ENCODE results near the gene MANBA. TPM values are rescaled to one million over a fixed set of nuclear protein-coding genes. Genes with fewer than 3 reads are reported as not detected.

The MANBA gene
- total RNA-seq, 1 experiment from 2014 or later, result 21.4 TPM

GRCh38 chr4:102678107-102678506 is 82.7 kb downstream of the MANBA start:
- H2AK5ac ChIP-seq (ENCODE audit: insufficient read length, low read length), result no peak overlapping the region
- H3K27me3 ChIP-seq (ENCODE audit: insufficient read depth, low read length), result no peaks in the 10 kb centered on the region
- H4K5ac ChIP-seq (ENCODE audit: insufficient read length, low read depth, low read length), result no peak overlapping the region
- H3K14ac ChIP-seq (ENCODE audit: insufficient read depth, low read length), result no peak overlapping the region
- H3K4ac ChIP-seq (ENCODE audit: low read depth, low read length), result no peak overlapping the region
- H2BK20ac ChIP-seq (ENCODE audit: low read depth, low read length, poor library complexity, severe bottlenecking), result no peak overlapping the region
- H3K23me2 ChIP-seq (ENCODE audit: insufficient read length, low read depth, low read length, poor library complexity, severe bottlenecking), result no peaks in the 10 kb centered on the region
- no peak overlapping the region for H3K4me2 ChIP-seq (ENCODE audit: insufficient read depth, insufficient read length, low read length)
- H4K8ac ChIP-seq (replicated peaks; ENCODE audit: insufficient read length, low read depth, low read length), result no peak overlapping the region
- no peak overlapping the region for H3K27ac Mint-ChIP-seq
- no CpG with 5 or more reads among the region's 2 CpGs for WGBS (ENCODE audit: extremely low coverage, insufficient read length, low lambda C conversion rate)
- H2AFZ ChIP-seq (ENCODE audit: low read length), result no peak overlapping the region
- no peak overlapping the region for H2BK15ac ChIP-seq (ENCODE audit: low read depth, low read length)
- no peak for DNase-seq
- H3K79me1 ChIP-seq (ENCODE audit: insufficient read depth, low read depth, low read length, poor library complexity, severe bottlenecking), result no peaks in the 10 kb centered on the region
- H3K36me3 Mint-ChIP-seq (ENCODE audit: insufficient read depth in 1 of 3, low read depth in 3 of 3), result peaks cover 6 to 10% (median 8%) of the 10 kb centered on the region in 3 experiments; a peak in 6 of 7 replicates
- H2BK5ac ChIP-seq (ENCODE audit: insufficient read length, low read length), result no peak overlapping the region
- TF ChIP-seq, protein P1, sequence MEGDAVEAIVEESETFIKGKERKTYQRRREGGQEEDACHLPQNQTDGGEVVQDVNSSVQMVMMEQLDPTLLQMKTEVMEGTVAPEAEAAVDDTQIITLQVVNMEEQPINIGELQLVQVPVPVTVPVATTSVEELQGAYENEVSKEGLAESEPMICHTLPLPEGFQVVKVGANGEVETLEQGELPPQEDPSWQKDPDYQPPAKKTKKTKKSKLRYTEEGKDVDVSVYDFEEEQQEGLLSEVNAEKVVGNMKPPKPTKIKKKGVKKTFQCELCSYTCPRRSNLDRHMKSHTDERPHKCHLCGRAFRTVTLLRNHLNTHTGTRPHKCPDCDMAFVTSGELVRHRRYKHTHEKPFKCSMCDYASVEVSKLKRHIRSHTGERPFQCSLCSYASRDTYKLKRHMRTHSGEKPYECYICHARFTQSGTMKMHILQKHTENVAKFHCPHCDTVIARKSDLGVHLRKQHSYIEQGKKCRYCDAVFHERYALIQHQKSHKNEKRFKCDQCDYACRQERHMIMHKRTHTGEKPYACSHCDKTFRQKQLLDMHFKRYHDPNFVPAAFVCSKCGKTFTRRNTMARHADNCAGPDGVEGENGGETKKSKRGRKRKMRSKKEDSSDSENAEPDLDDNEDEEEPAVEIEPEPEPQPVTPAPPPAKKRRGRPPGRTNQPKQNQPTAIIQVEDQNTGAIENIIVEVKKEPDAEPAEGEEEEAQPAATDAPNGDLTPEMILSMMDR (conservative IDR thresholded peaks at IDR 0.05), result no peak
- no peak overlapping the region for H2BK120ac ChIP-seq (ENCODE audit: low read depth, low read length, poor library complexity, severe bottlenecking)
- H3K9me3 ChIP-seq (ENCODE audit: control insufficient read depth, low read depth, low read length), result no peaks in the 10 kb centered on the region
- no peak overlapping the region for H3K56ac ChIP-seq (ENCODE audit: insufficient read length, low read depth, low read length)
- H3K4me1 Mint-ChIP-seq, result peaks cover 0 to 2% of the 10 kb centered on the region in 2 experiments; a peak in 2 of 4 replicates
- no peak overlapping the region for H3K23ac ChIP-seq (ENCODE audit: insufficient read length, low read depth, low read length)
- no peak overlapping the region for H4K91ac ChIP-seq (ENCODE audit: insufficient read length, low read depth, low read length)
- no peaks in the 10 kb centered on the region; the same call in 1 of the 2 replicates for H3K4me1 ChIP-seq (ENCODE audit: insufficient read depth, low read length)
- H4K20me1 ChIP-seq (ENCODE audit: control insufficient read depth, insufficient read depth, insufficient read length), result no peaks in the 10 kb centered on the region
- no peak overlapping the region for H3K27ac ChIP-seq (ENCODE audit: insufficient read length, low read depth, low read length)
- H3T11ph ChIP-seq (ENCODE audit: low read length), result no peak overlapping the region
- H3K79me2 ChIP-seq (ENCODE audit: insufficient read depth, low read length), result no peaks in the 10 kb centered on the region
- H3K18ac ChIP-seq (ENCODE audit: insufficient read length, low read depth, low read length), result no peak overlapping the region
- H3K9ac ChIP-seq (ENCODE audit: extremely low read depth, insufficient read length, low read length), result no peak overlapping the region
- no peak overlapping the region for H2BK12ac ChIP-seq (ENCODE audit: insufficient read length, low read depth, low read length)
- H3K9me3 Mint-ChIP-seq, result peaks cover 0 to under 1% of the 10 kb centered on the region in 2 experiments; a peak in 3 of 5 replicates
- H3K4me3 Mint-ChIP-seq, result no peak overlapping the region
- no peaks in the 10 kb centered on the region for H3K27me3 Mint-ChIP-seq (ENCODE audit: low read depth)
